ENCODE results near the gene COMMD6.

Gene COMMD6

GRCh38 chr13:75482070-75482819 is 55.4 kb downstream of the COMMD6 start, which contains the start of gene TBC1D4:
Gene TBC1D4, minus strand, starts transcription at chr13:75482169. Its CDS starts 402 bp downstream, at chr13:75481767.
- DNase-seq: peak; percentile 80 to 95

DNA sequence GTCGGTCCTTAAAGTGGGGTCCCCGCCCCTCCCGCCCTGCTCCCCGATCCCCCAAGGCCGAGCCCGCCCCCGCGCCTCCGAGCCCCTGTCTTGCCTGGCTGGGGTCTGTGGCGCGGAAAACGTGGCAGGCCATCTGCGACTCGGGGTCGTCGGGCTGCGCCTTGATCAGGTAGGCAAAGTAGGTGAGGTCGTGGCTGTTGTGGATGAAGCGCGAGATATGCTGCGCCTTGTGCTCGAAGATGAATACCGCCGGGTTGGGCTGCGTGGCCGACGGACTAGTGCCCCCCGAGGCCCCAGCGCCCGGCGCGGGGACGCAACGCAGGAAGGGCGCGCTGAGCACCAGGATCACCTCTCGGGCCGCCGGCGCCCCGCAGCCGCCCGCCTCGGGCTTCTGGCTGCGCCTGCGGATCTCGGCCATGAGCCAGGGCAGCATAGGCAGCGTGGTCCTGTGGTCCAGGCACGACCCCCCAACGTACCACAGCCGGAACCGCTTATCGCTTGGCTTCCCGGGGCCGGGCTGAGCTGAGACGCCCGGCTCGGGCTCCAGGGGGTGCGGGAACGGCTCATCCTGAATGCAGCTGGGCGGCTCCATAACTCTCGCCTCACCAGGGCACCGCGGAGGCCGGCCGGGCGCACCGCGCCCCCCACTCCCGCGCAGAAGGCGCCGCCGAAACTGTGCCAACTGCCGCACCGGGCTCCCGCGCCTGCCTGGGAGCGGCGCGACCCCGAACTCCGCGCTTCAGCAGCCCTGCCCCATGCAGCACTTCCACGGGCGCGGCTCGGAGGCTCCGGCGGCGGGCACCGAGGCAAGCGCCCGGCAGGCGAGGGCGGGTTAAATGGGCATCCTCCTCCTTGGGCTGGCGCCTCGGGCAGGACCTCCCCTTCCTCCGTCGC is 56.2 kb downstream of the COMMD6 start:
- DNase-seq: peak; percentile 33 to 60

DNA sequence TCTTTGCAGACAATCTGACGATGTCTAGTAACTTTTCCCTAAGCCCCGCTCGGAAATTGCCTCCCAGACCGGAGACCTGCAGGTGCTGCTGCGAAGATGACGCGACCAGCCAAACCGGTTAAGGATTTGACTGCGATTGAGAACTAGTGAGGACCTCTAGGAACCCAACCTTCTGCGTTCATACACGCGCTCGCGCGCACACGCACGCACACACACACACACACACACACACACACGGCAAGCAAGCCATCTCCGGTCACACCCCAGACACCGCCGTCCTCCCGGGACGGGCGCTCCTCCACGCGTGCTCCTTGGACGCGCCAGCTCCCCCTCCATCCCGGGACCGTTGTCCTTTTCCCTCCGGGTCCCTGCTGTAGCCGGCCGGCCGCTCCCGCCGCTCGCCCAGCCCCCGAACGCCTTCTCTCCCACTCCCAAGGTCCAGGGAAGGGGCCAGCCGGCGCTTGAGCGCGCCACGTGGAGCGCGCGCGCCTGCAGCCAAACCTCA is 56.9 kb downstream of the COMMD6 start:
- DNase-seq: peak; percentile 24 to 78

DNA sequence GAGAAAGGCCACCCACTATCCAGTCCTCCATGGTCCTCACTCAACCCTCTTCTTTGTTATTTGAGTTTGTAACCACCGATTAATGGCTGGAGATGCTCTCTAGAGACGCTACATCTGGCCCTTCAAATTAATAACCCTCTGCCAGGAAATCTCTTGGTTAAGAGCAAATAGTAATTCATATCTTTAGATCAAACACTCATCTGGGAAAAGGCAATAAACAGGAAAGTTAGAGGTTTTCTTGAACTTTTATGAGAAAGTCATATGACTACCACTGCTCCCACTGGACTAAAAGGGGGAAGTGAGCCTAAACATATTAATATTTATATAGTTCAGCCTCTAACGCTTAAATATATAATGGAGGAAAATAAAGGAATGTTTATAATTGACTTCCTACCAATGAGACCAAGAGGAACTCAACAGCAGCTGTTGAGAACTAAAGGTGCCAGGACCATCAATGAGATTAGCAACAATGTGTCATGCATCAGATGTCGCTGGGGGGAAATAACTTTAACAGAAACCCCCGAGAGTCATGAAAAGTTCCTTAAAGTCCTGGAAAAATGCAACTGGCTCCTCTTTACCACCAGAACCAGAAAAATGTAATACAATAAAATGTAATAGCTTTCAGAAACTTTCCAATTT is 58.4 kb downstream of the COMMD6 start:
- DNase-seq: peak; percentile 8 to 62

GRCh38 chr13:75478659-75479058 is 59.0 kb downstream of the COMMD6 start:
- no peak for DNase-seq

Data from NCI-H524 (cell line).